OCI-LY7 (cell line): ENCODE measurements around the gene TPK1. TPM values are rescaled to one million over a fixed set of nuclear protein-coding genes. Genes with fewer than 3 reads are reported as not detected.
A peak's percentile ranks its signal among the peaks of the same experiment; 100 is the strongest.

ENCODE experiments used
- BruUV-seq: library from RNA; stranded (reverse); fragments of 400-500 nt; replicated peaks from 2 replicates; lab custom pipeline; 2021; lab: Mats Ljungman, UMichigan
- CTCF ChIA-PET: fragments of 300-600 bp; sonication (Branson Sonifier 250); formaldehyde crosslinking; loops from one replicate; lab custom pipeline; 2022; ENCODE audit warnings: antibody characterized with exemption; ENCODE audit not compliant: unreplicated experiment; lab: Charles Lee
- POLR2A ChIA-PET: fragments of 300-600 bp; sonication (Branson Sonifier 250); formaldehyde crosslinking; loops from one replicate; lab custom pipeline; 2022; ENCODE audit warnings: antibody characterized with exemption; lab: Charles Lee
- DNase-seq: peaks from one replicate; pipeline ENCODE4 v3.0.0-alpha.2; 2015; ENCODE audit warnings: low spot score
- H2AFZ ChIP-seq: fragments of 200-600 bp; sonication (generic), shearing (Covaris generic); 2 replicates; pipeline ENCODE4 v1.6.1; 2014; ENCODE audit warnings: mild to moderate bottlenecking, antibody characterized with exemption, low read length, moderate library complexity
- H3K27ac ChIP-seq: fragments of 200-600 bp; sonication (generic); 2 replicates; pipeline ENCODE4 v1.5.1; 2014; ENCODE audit warnings: mixed run types, low read depth, mild to moderate bottlenecking, moderate library complexity, low read length, inconsistent platforms; ENCODE audit not compliant: poor library complexity, severe bottlenecking
- H3K36me3 ChIP-seq: fragments of 200-600 bp; sonication (generic); 2 replicates; pipeline ENCODE4 v1.6.1; 2014; ENCODE audit warnings: mild to moderate bottlenecking, antibody characterized with exemption, low read length, moderate library complexity, mixed read lengths; ENCODE audit not compliant: insufficient read depth
- H3K4me1 ChIP-seq: fragments of 200-600 bp; sonication (generic); 2 replicates; pipeline ENCODE4 v1.5.1; 2014; ENCODE audit warnings: mild to moderate bottlenecking, low read length; ENCODE audit not compliant: insufficient read depth, poor library complexity, severe bottlenecking
- H3K4me2 ChIP-seq: fragments of 200-600 bp; sonication (generic); 2 replicates; pipeline ENCODE4 v1.6.1; 2014; ENCODE audit warnings: mild to moderate bottlenecking, low read length
- H3K4me3 ChIP-seq: fragments of 200-600 bp; sonication (generic); 2 replicates; pipeline ENCODE4 v1.5.1; 2014; ENCODE audit warnings: mild to moderate bottlenecking, low read depth, low read length; ENCODE audit not compliant: poor library complexity, severe bottlenecking
- H3K79me2 ChIP-seq: fragments of 200-600 bp; sonication (generic); 2 replicates; pipeline ENCODE4 v1.6.1; 2016; ENCODE audit warnings: low read depth, mild to moderate bottlenecking, low read length, moderate library complexity, mixed read lengths; ENCODE audit not compliant: insufficient read depth
- H3K9me2 ChIP-seq: fragments of 200-600 bp; sonication (generic); 2 replicates; pipeline ENCODE4 v1.6.1; 2016; ENCODE audit warnings: mild to moderate bottlenecking, low read length, mixed read lengths; ENCODE audit not compliant: insufficient read depth
- H3K9me3 ChIP-seq: fragments of 200-600 bp; sonication (generic); 2 replicates; pipeline ENCODE4 v1.6.1; 2014; ENCODE audit warnings: mild to moderate bottlenecking, mixed run types, low read length, mixed read lengths
- H4K20me1 ChIP-seq: fragments of 200-600 bp; sonication (generic); 2 replicates; pipeline ENCODE4 v1.6.1; 2014; ENCODE audit warnings: mild to moderate bottlenecking, antibody characterized with exemption, low read length, moderate library complexity, mixed read lengths; ENCODE audit not compliant: insufficient read depth
- CTCF ChIP-seq: fragments of 200-600 bp; sonication (generic); conservative IDR thresholded peaks from 2 replicates; pipeline ENCODE4 v1.5.1; 2014; ENCODE audit warnings: mild to moderate bottlenecking, antibody characterized with exemption, low read length, moderate library complexity, mixed read lengths
- EZH2phosphoT487 ChIP-seq: fragments of 200-600 bp; sonication (generic); IDR thresholded peaks from 2 replicates; pipeline ENCODE4 v1.6.1; 2018; ENCODE audit warnings: low read depth, borderline replicate concordance, mild to moderate bottlenecking, mixed run types, antibody characterized with exemption, low read length, moderate library complexity, mixed read lengths
- intact Hi-C: fragments of 100-400 bp; cut with micrococcal nuclease; formaldehyde crosslinking; loops from one replicate; pipeline ENCODE4 v1.10.0; 2022; ENCODE audit not compliant: unreplicated experiment
- total RNA-seq, 2 experiments: library from RNA; depleted of rRNA in 1 of 2; stranded (reverse); fragments of >200 nt in 1 of 2; shearing (Covaris generic) in 1 of 2; gene quantifications; 2 replicates each; pipeline ENCODE4 v1.2.3, GENCODE V29; 2014 to 2022

The TPK1 gene
- total RNA-seq, 2 experiments from 2014 or later = 6.7 to 12.5 TPM

DNA sequence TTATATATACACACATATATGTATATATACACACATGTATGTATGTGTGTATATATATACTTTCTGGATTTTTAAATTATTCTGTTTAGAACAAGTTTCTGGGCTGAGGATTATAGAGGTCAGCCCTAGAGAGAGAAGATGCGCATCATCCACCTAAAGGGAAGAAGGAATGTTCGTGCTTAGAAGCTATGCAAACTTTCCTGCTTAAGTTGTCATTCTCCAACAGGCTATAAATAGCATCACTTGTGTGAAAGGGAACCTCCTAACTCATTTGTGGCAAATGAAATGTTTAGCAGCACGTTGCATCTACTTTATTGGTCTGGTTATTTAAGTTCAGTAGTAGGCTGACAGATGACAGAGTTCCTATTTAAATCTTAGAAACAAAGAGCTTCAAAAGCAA is 23.9 kb upstream of the TPK1 start:
- H3K36me3 ChIP-seq = no peaks in the 10 kb centered on the region
- no peak for DNase-seq
- H3K27ac ChIP-seq = no peak overlapping the region
- CTCF ChIA-PET = no interaction called here
- H3K4me2 ChIP-seq = no peak overlapping the region
- no peaks in the 10 kb centered on the region for H3K9me3 ChIP-seq
- no peak for TF ChIP-seq EZH2phosphoT487
- no peak for TF ChIP-seq CTCF
- H4K20me1 ChIP-seq = no peaks in the 10 kb centered on the region
- H3K9me2 ChIP-seq = no peaks in the 10 kb centered on the region
- intact Hi-C loops = no loop called here
- no peaks in the 10 kb centered on the region for H3K79me2 ChIP-seq
- no peak overlapping the region for H2AFZ ChIP-seq
- H3K4me3 ChIP-seq = no peak overlapping the region
- no TSS peak for BruUV-seq
- POLR2A ChIA-PET = interaction anchor here (0.6 kb wide), 2 partner anchors 8 to 466 kb away, joined by 3 read pairs; no protein-coding TSS in a partner anchor
- no peaks in the 10 kb centered on the region for H3K4me1 ChIP-seq

DNA sequence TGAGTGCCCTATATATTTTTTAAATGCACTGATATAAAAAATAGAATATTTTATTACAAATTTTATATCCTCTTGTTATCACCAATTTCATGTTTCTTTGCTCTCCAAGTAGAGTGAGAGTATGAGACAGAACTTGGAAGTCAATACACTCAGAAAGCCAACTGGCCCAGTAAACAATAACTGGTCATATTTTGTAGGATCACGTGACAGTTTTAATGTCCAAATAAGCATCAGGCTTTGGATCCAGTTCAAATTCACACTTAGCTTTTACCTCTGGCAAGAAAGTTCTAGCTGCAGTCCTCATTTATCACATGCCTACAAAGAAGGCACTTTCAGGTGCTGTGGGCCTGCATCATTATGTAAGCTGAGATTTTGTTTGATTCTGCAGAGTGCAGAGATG is 21.6 kb upstream of the TPK1 start:
- BruUV-seq = no TSS peak
- Histone ChIP-seq H4K20me1 (no peaks in the 10 kb centered on the region), H2AFZ (no peak overlapping the region), H3K9me2 (no peaks in the 10 kb centered on the region), H3K36me3 (no peaks in the 10 kb centered on the region), H3K4me3 (no peak overlapping the region), H3K79me2 (no peaks in the 10 kb centered on the region), H3K27ac (no peak overlapping the region), H3K4me2 (no peak overlapping the region), H3K9me3 (no peaks in the 10 kb centered on the region), H3K4me1 (no peaks in the 10 kb centered on the region)
- CTCF ChIA-PET = no interaction called here
- no peak for DNase-seq
- intact Hi-C loops = no loop called here
- POLR2A ChIA-PET = no interaction called here
- TF ChIP-seq EZH2phosphoT487 (no peak), CTCF (no peak)

GRCh38 chr7:144854839-144855424 is 19.1 kb upstream of the TPK1 start:
- Histone ChIP-seq H4K20me1 (no peaks in the 10 kb centered on the region), H2AFZ (no peak overlapping the region), H3K27ac (no peak overlapping the region), H3K36me3 (no peaks in the 10 kb centered on the region), H3K9me3 (no peaks in the 10 kb centered on the region), H3K79me2 (no peaks in the 10 kb centered on the region), H3K4me1 (no peaks in the 10 kb centered on the region), H3K9me2 (no peaks in the 10 kb centered on the region), H3K4me2 (no peak overlapping the region), H3K4me3 (no peak overlapping the region)
- CTCF ChIA-PET = no interaction called here
- POLR2A ChIA-PET = interaction anchor here (0.7 to 1.4 kb wide), 2 partner anchors 18 to 1506 kb away, joined by 3 read pairs; no protein-coding TSS in a partner anchor
- peak; percentile 22 for DNase-seq
- intact Hi-C loops = no loop called here
- BruUV-seq = no TSS peak
- TF ChIP-seq CTCF = peak; percentile 80
- TF ChIP-seq EZH2phosphoT487 = no peak
